ENCODE results near the gene MYO5A. TPM values are rescaled to one million over a fixed set of nuclear protein-coding genes. Genes with fewer than 3 reads are reported as not detected.
A peak's percentile ranks its signal among the peaks of the same experiment; 100 is the strongest.
"Not testable (repeated sequence)": the region's sequence is repeated elsewhere in the genome, so short reads cannot be mapped to it uniquely, and the experiment has no call there.

Gene MYO5A
- total RNA-seq, 1 donor from 2014 or later: 28.4 TPM

DNA sequence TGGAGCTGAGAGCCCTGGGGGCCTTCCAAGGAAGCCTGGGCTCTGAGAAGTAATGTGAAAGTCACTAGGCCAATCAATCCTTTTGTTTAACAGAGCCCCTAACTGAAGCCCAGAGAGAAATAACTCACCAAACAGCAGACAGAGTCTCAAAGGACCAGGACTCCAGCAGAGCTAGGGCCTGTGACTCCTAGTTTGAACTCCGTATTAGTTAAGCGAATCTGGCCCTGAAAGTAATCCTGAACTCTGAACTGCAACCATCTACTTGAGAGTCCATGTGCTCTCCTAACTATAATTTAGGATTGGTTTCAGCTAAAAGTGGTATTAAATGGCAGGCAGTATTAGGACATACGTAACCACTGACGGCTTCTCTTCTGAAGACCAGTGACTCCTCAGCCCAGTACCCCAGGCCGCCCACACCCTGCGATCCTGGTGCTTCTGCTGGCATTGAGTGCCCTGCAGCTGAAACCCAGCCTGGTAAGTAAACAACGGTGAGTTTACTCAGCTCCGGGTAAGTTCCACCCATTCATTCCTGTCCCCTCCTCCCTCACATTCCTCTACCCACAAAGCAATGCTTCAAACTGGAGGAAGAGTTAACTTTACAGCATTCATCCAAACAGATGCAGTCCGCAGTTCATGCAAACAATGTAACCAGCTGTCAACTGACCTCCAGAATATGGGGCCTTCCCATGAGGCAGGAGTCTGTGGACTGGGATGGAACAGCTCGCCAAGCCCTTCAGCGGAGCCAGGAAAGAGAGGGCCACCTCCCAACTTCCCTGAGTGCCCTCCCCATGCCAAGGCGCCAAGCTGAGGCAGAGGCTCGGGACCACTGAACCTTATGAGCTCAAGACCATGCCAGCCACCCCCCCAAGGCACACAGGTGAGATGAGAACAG is 240.4 kb downstream of the MYO5A start:
- DNase-seq: peak; percentile 58

DNA sequence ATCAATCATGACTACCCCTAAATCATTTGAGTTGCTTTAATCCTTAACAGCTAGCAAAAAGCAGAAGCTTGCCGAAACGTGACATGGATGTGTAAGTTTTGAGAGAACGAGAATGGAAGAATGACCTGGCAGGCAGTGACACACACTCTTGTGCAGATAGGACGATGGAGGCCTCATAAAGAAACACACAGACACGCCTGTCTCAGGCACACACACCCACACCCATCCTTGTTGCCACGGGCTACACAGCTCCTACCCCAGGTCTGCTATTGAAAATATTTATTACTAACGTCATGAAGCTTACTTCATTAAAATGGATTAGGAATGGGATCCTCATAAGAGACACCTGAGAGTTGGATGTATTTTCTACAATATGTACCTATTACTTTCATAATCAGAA is 241.6 kb downstream of the MYO5A start:
- DNase-seq: no peak

DNA sequence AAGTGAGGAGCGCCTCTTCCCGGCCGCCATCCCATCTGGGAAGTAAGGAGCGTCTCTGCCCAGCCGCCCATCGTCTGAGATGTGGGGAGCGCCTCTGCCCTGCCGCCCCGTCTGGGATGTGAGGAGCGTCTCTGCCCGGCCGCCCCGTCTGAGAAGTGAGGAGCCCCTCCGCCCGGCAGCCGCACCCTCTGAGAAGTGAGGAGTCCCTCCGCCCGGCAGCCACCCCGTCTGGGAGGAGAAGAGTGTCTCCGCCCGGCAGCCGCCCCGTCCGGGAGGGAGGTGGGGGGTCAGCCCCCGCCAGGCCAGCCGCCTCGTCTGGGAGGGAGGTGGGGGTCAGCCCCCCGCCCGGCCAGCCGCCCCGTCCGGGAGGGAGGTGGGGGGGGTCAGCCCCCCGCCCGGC is 242.7 kb downstream of the MYO5A start:
- not testable (repeated sequence) for DNase-seq

DNA sequence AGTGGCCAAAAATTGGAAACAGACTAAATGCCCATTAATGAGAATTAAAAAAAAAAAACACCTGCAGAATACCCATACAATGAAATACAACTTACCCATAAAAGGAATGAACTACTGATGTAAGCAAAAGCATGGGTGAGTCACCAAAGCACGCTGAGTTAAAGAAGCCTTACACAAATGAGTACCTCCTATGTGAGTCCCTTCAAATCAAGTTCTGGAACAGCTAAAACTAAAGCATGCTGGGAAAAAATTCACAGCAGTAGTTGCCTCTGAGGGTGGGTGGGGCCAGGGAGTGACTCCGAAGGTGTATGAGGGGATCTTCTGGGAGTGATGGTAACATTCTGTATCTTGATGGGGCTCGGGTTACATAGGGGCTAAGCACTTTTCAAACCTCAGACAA is 244.5 kb downstream of the MYO5A start:
- no peak for DNase-seq

DNA sequence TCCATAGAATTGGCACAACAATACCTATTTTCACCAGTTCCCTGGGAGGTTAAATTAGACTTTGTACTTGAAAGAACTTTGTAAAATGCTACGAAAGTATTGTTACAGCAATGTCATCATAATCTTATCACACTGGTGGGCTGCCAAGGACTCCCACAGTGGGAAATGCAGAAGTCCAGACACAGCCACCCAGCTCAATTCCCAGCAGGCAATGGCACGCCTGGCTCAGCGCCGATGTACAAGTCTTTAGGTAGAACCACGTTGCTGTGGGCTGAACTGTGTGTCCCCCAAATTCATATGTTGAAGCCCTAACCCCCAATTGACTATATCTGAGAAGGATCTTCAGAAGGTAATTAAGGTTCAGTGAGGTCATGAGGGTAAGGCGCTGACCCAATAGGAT is 245.4 kb downstream of the MYO5A start:
- DNase-seq: no peak

DNA sequence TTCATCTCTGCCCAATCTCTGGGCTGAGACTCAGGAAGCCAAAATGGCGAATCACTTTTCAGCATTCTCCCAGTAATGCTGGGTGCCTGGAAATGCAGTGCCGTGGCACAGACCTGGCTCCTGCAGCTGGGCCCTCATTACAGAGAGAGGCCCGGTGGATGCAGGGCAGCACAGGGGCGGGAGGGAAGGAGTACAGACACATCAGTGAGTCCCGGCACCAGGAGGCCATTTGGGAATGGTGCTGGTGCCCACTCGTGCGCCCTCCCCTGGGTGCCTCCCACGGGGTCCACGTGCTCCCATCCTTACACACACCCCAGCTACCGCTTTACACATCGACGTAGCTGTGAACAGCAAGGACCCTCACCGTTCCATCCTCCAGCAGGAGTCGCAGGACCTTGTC is 246.3 kb downstream of the MYO5A start:
- no peak for DNase-seq

DNA sequence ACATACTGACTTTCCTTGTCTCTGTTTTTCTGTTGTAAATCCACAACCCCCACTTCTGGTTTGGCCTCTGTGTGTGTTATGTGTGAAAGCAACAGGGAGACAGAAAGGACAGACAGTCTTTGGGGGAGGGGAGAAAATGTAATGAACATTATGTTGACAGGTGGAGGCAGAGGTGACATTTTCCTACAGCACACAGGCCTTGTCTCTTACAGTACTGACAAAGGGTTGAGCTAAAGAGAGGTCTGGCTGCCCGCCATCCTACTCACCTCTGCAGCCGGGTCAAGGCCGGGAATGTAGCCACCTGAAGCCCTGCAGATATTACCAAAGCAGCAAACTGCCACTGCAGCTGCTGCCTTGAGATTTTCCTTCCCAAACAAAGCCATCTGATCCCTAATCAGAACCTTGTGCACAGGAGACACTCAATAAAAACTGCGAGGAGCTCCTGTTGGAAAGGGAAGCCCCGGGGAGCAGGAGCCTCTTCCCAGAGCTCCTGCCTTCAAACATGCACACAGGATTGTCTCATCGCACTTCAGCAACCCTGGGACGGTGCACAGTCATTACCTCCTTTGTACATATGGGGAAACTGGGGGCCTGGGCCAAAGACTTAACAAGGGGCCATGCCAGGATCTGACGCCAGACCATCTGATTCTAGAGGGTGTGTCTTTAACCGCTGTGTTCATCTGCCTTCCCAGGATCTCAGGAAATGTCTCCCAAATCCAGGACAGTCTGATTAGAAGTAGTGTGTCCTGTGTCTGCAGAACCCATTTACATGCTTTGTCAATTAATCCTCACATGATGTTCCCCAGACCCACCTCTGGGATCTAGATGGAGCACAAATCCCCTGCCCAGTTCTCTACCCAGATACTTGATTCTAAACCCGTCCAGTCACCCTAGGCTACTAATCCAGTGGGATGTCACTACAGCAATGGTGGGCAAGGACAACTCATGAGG is 247.3 kb downstream of the MYO5A start:
- no peak for DNase-seq

DNA sequence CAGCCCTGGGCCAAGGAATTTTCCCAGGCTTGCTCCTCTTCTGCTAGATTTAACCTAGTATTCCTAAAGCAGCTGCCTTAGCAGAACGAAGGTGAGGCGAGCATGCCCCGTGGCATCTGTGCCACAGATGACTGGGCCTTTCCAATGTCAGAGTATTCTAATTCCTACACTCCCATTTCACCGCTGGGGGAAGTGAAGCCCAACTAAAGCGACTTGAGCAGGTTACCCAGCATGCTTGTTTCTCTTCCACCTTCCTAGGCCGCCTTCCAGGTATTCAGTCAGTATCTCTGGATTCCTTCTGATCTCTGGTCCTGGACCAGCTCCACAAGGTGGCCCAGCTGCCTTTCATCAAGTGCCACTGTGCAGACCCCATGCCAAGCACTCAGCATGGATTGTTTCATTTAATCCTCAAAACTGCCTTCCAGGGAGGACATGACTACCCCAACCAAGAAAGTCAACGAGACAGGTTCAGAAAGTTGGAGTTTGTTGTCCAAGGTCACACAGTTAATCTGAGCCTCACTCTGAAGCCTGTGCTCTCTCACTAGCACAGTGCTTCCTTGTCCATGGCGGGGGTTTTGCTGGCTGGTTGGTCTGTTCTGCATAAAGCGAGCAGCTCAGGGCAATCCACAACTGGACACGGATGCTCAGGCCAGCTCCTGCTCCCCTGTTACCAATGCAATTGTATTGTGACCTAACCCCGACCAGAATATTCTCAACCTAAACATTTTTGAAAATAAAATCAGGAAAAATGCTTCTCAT is 248.2 kb downstream of the MYO5A start:
- no peak for DNase-seq

DNA sequence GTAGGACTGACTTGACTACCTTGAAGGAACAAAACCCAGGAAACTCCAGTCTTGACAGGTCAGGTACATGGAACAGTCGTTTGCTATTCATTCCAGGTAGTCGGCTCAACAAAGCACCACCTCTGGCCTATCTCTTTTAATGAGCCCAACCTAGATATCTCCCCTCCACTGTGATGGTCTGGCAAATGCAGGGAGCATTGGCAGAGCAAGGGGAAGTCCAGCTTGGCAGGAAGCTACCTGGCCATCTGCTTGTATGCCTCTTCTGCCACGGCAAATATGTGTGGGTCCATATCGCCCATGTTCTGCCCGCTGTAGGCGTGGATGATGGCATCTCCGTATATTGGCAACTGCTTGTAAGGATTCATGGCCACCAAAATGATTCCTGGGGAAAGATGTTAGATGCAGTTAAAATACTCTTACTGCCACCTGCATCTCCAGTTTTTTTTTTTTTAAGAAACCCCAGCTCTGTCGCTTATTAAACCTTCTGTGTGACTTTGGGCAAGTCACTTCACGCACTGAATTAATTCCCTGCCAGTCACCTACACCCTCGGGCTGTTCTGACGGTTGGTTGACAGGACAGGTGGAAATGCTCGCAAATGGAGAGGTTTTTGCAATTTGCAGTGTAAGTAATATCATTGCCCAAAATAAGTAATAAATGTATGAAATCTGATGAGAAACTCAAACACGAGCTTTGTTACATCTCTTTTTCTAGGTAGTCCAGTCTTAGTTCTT is 249.9 kb downstream of the MYO5A start:
- DNase-seq: no peak

DNA sequence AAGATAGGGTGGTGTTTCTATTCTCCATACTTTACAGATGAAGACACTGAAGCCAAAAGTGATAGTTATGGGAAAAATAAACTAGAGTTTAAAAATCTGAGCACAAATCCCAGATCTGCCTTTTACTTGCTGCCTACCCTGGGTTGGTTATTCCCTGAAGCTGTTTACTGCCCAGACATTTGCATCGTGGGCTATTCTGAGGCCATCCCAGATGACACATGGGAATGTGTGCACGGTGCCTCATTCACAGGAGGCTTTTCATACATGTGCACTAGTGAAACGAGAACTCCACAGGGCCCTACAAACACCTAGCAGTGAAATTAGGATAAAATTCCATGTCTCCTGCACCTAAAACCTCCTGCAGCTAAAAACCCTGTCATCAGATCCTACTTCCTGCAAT is 250.5 kb downstream of the MYO5A start:
- no peak for DNase-seq

DNA sequence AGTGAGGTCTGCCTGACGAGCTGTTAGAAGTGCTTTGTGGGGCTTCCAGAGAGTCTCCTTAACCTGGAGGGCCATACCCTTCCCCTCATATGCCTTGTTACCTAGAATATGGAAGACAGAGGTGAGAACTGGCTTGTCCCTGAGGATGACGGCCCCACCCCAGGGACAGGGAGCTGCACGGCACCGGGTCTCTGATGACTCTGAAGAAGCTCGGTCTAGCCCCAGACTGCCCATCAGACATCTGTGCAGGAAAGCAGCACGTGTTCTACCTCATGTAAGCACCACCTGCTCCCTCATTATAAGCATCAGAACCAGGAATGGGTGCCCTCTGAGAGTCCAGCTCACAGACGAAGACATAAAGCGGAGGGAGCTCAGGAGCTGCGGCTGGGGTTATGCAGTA is 251.1 kb downstream of the MYO5A start:
- no peak for DNase-seq

DNA sequence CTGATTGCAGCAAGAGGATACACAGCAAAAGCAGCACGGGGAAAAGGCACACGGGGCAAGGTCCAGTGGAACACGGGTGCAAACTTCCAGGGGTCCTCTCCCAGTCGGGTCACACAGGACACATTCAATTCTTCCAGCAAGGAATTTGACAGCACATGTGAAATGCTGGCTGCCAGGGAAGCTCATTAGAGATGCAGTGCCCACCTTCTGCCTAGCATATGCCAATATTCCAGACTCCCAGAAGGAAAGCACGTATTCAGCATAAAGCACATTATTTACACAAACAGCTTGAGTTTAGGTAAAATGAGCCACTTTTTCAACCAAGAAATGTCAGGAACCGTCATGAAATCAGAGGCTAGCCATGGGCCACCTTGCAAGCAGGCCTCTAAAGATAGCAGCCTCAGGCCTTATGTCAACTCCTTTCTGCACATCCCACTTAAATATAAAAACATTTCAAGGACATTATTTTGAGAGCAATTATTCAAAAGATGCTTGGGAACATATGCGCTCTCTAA is 252.4 kb downstream of the MYO5A start:
- no peak for DNase-seq

DNA sequence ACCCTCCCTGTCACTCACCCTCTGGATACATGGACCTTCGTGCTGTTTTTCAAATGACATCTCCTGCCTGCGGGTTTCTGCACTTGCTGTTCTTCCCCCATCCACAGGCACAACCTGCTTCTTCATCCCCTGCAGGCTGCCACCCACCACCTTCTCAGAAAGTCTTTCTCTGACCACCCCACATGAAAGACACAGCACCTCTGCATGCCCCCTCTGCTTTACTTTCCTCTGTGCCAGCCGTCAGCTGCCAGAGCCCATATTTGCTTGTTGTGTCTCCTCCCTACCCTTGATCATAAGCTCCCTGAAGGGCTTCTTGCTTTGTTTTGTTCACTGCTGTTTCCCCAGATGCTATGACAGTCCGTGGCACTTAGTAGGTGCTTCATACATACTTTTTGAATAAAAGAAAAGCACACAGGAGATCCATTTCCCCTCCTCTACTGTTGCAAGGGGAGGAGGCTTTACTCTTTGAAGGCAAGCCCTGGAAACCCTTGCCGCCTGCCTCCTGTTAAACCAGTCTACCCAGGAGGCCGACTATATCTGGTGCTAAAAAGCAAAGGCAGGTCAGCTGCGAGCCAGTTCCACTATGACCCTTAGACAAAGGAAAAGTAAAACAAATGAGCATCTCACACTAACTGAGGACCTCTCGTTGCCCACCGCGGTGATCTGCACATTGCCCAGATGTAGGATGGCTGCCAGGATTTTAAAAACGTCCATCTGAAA is 265.0 kb downstream of the MYO5A start:
- DNase-seq: no peak

DNA sequence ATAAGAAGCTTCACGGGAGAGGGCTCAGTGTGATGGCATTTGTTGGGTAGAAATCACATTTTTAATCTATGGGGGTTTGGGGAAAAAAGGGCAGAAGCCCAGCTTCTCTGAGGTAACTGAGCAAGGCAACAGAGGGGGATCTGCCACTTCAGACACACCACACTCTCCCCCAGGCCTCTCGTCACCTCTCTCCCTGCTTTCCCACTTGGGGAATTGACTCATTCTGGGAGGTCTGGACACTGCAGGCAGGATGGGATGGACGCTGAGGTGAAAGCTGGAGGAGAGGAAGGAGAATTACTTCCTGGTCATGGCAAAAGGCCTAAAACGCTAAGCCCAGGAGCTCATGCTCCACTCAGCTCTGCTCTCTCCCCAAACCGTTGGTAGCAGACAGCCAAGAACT is 266.3 kb downstream of the MYO5A start:
- no peak for DNase-seq

DNA sequence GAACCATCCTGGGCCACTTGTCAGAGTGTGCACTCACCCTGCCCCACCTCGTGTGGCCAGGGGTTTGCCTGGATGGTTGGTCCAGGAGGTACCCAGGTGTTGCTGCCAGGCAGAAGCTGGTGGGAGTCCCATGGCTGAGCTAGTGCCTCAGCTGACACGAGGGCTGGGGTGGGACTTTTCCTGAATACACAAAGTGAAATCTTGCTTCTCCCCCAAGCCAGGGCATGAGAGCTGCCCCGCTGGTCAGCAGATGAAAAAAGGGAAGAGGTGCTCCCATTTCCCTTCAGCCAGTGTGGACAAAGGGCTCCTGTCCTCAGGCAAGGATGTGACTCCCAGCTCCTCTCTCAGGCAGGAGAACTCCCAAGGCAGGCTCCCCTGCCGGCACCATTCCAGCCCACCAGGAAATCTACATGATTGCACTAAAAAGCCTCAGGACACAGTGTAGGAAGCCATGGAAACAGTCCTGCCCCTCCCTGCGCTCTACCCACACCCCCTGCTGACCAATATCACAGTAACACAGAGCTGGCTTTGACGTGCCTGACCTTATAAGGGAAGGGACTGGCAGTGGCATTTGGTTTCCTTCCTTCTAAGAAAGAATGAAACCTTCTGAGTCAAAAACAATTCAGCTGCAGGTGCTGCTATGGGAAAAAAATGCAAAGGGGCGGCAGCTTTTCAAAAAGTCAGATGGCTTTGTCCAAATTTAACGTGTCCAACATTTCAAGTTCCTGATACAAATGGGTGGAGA is 267.0 kb downstream of the MYO5A start:
- peak; percentile 41 for DNase-seq

DNA sequence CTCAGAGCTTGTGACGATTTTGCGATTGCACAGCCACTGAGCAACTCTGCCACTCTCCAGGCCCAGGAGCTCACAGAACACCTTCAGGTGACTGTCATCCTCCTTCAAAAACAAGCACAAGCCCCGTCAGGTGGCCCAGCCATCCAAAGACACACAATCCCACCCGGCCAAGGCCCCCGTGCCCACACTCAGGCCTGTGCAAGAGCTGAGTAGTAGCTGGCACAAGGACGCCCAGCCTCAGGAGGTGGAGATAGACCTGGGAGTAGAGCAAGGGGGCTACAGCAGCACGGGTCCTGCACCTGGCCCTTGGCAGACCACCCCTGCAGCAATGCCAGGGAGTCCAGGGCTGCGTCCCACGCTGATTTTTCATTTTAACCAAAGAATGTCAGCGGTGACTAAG is 267.7 kb downstream of the MYO5A start:
- no peak for DNase-seq

DNA sequence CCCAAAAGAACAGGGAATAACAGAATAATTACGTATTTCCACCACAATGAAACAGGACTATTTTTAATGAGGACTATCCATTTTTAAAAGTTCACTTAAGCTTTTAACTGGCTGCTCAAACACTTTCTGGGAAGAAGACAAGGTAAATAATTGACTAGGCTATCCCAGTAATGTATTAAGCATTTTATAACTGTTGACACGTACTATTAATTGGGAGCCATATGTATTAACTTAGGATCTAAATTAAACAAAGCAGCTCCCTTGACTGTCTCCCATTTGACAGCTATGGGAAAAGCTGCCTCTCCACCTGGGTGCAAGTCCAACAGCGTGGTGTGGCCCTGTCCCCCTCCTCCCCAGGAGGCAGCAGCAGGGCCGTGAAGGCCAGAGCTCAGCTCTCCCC is 269.2 kb downstream of the MYO5A start:
- no peak for DNase-seq

DNA sequence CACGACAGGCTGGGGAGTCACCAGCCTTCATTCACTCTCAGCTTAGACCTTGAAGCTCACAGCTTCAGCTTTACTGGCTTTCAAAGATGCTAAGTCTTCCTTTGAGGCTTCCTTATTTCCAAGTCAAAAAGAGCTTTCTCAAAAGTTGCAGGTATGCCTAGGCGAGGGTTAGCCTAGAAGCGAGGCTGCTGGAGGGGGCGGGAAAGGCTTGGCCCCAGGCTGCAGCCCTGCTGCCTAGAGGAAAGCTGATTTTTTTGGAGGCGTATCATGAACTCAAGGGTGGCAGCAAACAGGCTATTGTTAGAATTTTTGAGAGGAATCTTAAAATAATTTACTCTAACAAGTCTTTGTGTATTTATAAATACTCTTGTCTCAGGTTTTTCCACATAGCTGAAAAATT is 270.2 kb downstream of the MYO5A start:
- no peak for DNase-seq

DNA sequence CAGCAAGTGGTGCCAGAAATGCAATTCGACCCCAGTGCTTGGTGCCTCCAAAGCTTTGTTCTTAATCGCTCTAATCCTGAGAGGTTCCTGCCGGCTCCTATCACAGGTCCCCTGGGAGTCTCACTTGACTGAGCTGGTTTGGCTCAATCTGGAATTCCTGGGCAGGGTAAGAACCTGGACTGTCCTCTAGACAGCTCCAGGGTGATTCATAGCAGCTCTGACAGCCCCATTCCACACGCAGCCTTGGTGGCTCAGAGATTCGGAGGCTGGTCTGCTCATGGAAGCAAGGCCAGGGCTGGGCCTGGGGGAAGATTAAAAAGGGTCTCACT is 271.0 kb downstream of the MYO5A start:
- DNase-seq: peak; percentile 44
